Esophagus squamous epithelium (tissue), 4 donors: ENCODE data around the gene KCNIP2.

Experiments used
- CTCF ChIP-seq, 6 experiments: fragments of 450-650 bp in 4 of 6; fragments of 200-600 bp in 2 of 6; sonication (generic) in 2 of 6; IDR thresholded peaks; one replicate each; pipeline ENCODE4 v1.5.1; 2016 to 2019; ENCODE audit warnings: antibody characterized with exemption in 6 of 6, mild to moderate bottlenecking in 4 of 6, moderate library complexity in 4 of 6
- POLR2A ChIP-seq, 4 donors: fragments of 450-650 bp; IDR thresholded peaks; one replicate each; pipeline ENCODE4 v1.6.1; 2017; ENCODE audit warnings: antibody characterized with exemption in 4 of 4, mild to moderate bottlenecking in 4 of 4, moderate library complexity in 3 of 4

DNA sequence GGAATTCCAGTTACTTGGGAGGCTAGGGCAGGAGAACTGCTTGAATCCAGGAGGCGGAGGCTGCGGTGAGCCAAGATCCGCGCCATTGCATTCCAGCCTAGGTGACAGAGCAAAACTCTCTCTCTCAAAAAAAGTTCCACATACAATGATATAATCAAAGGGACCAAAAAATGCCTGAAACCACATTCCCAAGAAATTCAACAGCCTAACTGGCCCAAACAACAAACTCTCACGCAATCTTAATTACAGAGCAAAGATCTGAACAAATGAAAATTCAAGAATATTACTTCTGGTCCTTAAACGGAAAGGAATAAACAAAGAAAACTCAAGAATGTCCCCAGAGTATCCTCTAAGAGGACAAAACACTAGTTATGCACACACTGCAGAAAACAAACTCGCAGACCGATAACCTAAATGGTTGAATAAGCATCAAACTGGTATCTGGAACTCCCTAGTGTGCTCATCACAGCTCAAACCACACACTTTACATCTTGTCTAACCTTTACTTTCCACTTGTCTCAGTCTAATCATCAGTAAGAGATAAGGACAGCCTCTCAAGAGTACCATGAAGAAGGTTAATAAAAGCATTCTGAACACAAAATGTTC, 29.0 kb downstream of the KCNIP2 start:
- TF ChIP-seq CTCF (IDR thresholded peaks at IDR 0.05) (no peak), POLR2A (IDR thresholded peaks at IDR 0.05) (no peak)
